ENCODE measurements around the gene PDP2.

GRCh38 chr16:66937725-66938337, 57.5 kb downstream of the PDP2 start:
- TF ChIP-seq, protein P1, sequence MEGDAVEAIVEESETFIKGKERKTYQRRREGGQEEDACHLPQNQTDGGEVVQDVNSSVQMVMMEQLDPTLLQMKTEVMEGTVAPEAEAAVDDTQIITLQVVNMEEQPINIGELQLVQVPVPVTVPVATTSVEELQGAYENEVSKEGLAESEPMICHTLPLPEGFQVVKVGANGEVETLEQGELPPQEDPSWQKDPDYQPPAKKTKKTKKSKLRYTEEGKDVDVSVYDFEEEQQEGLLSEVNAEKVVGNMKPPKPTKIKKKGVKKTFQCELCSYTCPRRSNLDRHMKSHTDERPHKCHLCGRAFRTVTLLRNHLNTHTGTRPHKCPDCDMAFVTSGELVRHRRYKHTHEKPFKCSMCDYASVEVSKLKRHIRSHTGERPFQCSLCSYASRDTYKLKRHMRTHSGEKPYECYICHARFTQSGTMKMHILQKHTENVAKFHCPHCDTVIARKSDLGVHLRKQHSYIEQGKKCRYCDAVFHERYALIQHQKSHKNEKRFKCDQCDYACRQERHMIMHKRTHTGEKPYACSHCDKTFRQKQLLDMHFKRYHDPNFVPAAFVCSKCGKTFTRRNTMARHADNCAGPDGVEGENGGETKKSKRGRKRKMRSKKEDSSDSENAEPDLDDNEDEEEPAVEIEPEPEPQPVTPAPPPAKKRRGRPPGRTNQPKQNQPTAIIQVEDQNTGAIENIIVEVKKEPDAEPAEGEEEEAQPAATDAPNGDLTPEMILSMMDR (conservative IDR thresholded peaks at IDR 0.05; ENCODE audit: low read depth, low read length) = no peak
- TF ChIP-seq EZH2 (IDR thresholded peaks at IDR 0.05; ENCODE audit: borderline replicate concordance, low read depth, low read length, poor library complexity, severe bottlenecking) = no peak
